ENCODE measurements around the gene TMEM271.
"Not testable (repeated sequence)": the region's sequence is repeated elsewhere in the genome, so short reads cannot be mapped to it uniquely, and the experiment has no call there.

TMEM271 gene

GRCh38 chr4:600166-600565 lies 24.1 kb upstream of the TMEM271 start:
- H3K36me3 ChIP-seq (ENCODE audit: control insufficient read depth, insufficient read depth, low read length), result no peaks in the 10 kb centered on the region
- DNase-seq (ENCODE audit: extremely low read depth, insufficient read length), result no peak
- H3K27me3 ChIP-seq (replicated peaks; ENCODE audit: control insufficient read depth, insufficient read depth, low read length), result no peaks in the 10 kb centered on the region
- no peak for TF ChIP-seq CTCF (IDR thresholded peaks at IDR 0.05; ENCODE audit: insufficient read depth, low read length, poor library complexity, severe bottlenecking)
- H3K4me3 ChIP-seq (replicated peaks; ENCODE audit: low read depth, low read length), result no peak overlapping the region

- Histone ChIP-seq H3K4me3 (replicated peaks; ENCODE audit: low read depth, low read length) (no peak overlapping the region), H3K36me3 (ENCODE audit: control insufficient read depth, insufficient read depth, low read length) (no peaks in the 10 kb centered on the region), H3K27me3 (replicated peaks; ENCODE audit: control insufficient read depth, insufficient read depth, low read length) (no peaks in the 10 kb centered on the region)
- TF ChIP-seq CTCF (IDR thresholded peaks at IDR 0.05; ENCODE audit: insufficient read depth, low read length, poor library complexity, severe bottlenecking), result no peak
- no peak for DNase-seq (ENCODE audit: extremely low read depth, insufficient read length)
These were observed 22.8 kb upstream of the TMEM271 start for GRCh38 chr4:598925-599324.

- TF ChIP-seq CTCF (IDR thresholded peaks at IDR 0.05; ENCODE audit: insufficient read depth, low read length, poor library complexity, severe bottlenecking), result no peak
These were observed 16.9 kb upstream of the TMEM271 start for GRCh38 chr4:592825-593520.

GRCh38 chr4:592178-592577 lies 16.1 kb upstream of the TMEM271 start:
- H3K27me3 ChIP-seq (replicated peaks; ENCODE audit: control insufficient read depth, insufficient read depth, low read length); DNase-seq (ENCODE audit: extremely low read depth, insufficient read length); H3K36me3 ChIP-seq (ENCODE audit: control insufficient read depth, insufficient read depth, low read length); H3K4me3 ChIP-seq (replicated peaks; ENCODE audit: low read depth, low read length): not testable (repeated sequence)

More at GRCh38 chr4:592825-593520, 16.9 kb upstream of the TMEM271 start:
- no peaks in the 10 kb centered on the region for H3K27me3 ChIP-seq (replicated peaks; ENCODE audit: control insufficient read depth, insufficient read depth, low read length)
- H3K4me3 ChIP-seq (replicated peaks; ENCODE audit: low read depth, low read length), result no peak overlapping the region
- DNase-seq (ENCODE audit: extremely low read depth, insufficient read length), result no peak
- no peaks in the 10 kb centered on the region for H3K36me3 ChIP-seq (ENCODE audit: control insufficient read depth, insufficient read depth, low read length)

- DNase-seq (ENCODE audit: extremely low read depth, insufficient read length), result no peak
- Histone ChIP-seq H3K27me3 (replicated peaks; ENCODE audit: control insufficient read depth, insufficient read depth, low read length) (no peaks in the 10 kb centered on the region), H3K36me3 (ENCODE audit: control insufficient read depth, insufficient read depth, low read length) (no peaks in the 10 kb centered on the region), H3K4me3 (replicated peaks; ENCODE audit: low read depth, low read length) (no peak overlapping the region)
- TF ChIP-seq CTCF (IDR thresholded peaks at IDR 0.05; ENCODE audit: insufficient read depth, low read length, poor library complexity, severe bottlenecking), result no peak
These were observed 14.3 kb upstream of the TMEM271 start for GRCh38 chr4:590313-590841.

GRCh38 chr4:589219-589963 lies 13.3 kb upstream of the TMEM271 start:
- no peak for TF ChIP-seq CTCF (IDR thresholded peaks at IDR 0.05; ENCODE audit: insufficient read depth, low read length, poor library complexity, severe bottlenecking)
- Histone ChIP-seq H3K36me3 (ENCODE audit: control insufficient read depth, insufficient read depth, low read length) (no peaks in the 10 kb centered on the region), H3K4me3 (replicated peaks; ENCODE audit: low read depth, low read length) (no peak overlapping the region), H3K27me3 (replicated peaks; ENCODE audit: control insufficient read depth, insufficient read depth, low read length) (no peaks in the 10 kb centered on the region)
- DNase-seq (ENCODE audit: extremely low read depth, insufficient read length), result no peak

All from GM06990 (cell line).